22Rv1 (cell line): ENCODE results near the gene MCUB.
A peak's percentile ranks its signal among the peaks of the same experiment; 100 is the strongest.

Experiments used
- H3K27ac ChIP-seq: fragments of 450-650 bp; 2 replicates; pipeline ENCODE4 v1.5.1; 2017
- CTCF ChIP-seq: fragments of 450-650 bp; IDR thresholded peaks from 2 replicates; pipeline ENCODE4 v1.5.1; 2017; ENCODE audit warnings: mild to moderate bottlenecking
- ZFX ChIP-seq: fragments of 450-650 bp; IDR thresholded peaks from 2 replicates; pipeline ENCODE4 v1.6.1; 2017; ENCODE audit warnings: antibody characterized with exemption, borderline replicate concordance

The MCUB gene

GRCh38 chr4:109702950-109703663 is 143.1 kb downstream of the MCUB start, which contains the start of gene CASP6:
TSS of gene CASP6 (minus strand) at chr4:109703445. CDS start at chr4:109703395, 50 bp downstream.
- H3K27ac ChIP-seq, result peak within 1 kb of the TSS; percentile 73
- TF ChIP-seq CTCF (peak; percentile 70), ZFX (no peak)

DNA sequence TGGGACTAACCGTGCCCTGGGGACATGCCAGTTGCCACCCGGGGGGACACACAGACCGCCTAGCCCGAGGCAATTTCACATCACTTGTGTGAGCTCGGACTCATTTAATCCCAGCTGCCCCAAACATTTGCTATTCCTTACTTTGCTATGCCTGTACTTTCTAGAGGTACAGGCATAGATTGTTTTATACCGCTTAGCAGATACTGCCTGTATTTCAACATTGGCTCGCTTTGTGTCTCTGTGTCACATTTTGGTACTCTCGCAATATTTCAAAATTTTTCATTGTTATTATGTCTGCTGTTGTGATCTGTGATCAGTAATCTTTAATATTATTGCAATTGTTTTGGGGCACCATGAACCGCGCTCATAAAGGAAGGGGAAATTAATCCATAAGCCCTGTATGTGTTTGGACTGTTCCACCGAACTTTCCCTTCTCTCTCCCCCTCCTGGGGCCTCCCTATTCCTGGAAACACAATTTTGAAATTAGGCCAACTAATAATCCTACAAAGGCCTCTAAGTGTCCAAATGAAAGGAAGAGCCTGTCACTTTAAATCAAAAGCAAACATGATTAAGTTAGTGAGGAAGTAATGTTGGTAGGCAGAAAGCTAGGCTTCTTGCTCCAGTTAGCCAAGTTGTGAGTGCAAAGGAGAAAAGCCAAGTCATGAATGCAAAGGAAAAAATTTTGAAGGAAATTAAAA is 143.8 kb downstream of the MCUB start:
- H3K27ac ChIP-seq, result peak overlapping the region; percentile 73
- no peak for TF ChIP-seq CTCF
- TF ChIP-seq ZFX, result no peak

GRCh38 chr4:109708435-109708834 is 148.4 kb downstream of the MCUB start:
- no peak overlapping the region for H3K27ac ChIP-seq
- no peak for TF ChIP-seq ZFX
- TF ChIP-seq CTCF, result no peak

- TF ChIP-seq CTCF (no peak), ZFX (no peak)
- H3K27ac ChIP-seq, result no peak overlapping the region
Observed at GRCh38 chr4:109708990-109709389, 148.9 kb downstream of the MCUB start.

GRCh38 chr4:109713500-109713899 is 153.5 kb downstream of the MCUB start:
- no peak overlapping the region for H3K27ac ChIP-seq
- TF ChIP-seq ZFX (no peak), CTCF (no peak)

GRCh38 chr4:109718759-109719158 is 158.7 kb downstream of the MCUB start:
- H3K27ac ChIP-seq, result no peak overlapping the region
- no peak for TF ChIP-seq ZFX
- TF ChIP-seq CTCF, result no peak

DNA sequence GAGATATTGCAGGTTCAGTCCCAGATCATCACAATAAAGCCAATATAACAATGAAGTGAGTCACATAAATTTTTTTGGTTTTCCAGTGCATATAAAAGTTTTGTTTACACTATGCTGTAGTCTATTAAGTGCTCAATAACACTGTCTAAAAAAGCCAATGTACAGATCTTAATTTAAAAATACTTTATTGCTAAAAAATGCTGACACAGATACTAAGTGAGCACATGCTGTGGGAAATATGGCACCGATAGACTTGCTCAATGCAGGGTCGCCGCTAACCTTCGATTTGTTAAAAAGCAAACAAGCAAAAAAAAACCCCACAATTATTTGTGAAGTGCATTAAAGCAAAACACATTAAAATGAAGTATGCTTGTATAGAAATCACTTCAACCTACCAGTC is 159.6 kb downstream of the MCUB start:
- no peak overlapping the region for H3K27ac ChIP-seq
- TF ChIP-seq CTCF, result no peak
- no peak for TF ChIP-seq ZFX
